Muscle of leg (tissue), 11 donors: ENCODE data around the gene TNNI3K. TPM values are rescaled to one million over a fixed set of nuclear protein-coding genes. Genes with fewer than 3 reads are reported as not detected.

Source experiments
- DNase-seq: peaks from one replicate; pipeline ENCODE4 v3.0.0; 2013
- H3K27ac ChIP-seq: one replicate; pipeline ENCODE4 v1.5.1; 2013; ENCODE audit warnings: mild to moderate bottlenecking, low read length, control low read depth
- H3K27me3 ChIP-seq: one replicate; pipeline ENCODE4 v1.6.1; 2013; ENCODE audit warnings: low read length; ENCODE audit not compliant: control insufficient read depth, insufficient read depth
- H3K36me3 ChIP-seq: one replicate; pipeline ENCODE4 v1.6.1; 2013; ENCODE audit warnings: low read length; ENCODE audit not compliant: control insufficient read depth, insufficient read depth
- H3K4me1 ChIP-seq: one replicate; pipeline ENCODE4 v1.6.1; 2013; ENCODE audit warnings: low read length; ENCODE audit not compliant: control insufficient read depth, insufficient read depth
- H3K4me3 ChIP-seq: one replicate; pipeline ENCODE4 v1.5.1; 2013; ENCODE audit warnings: low read length, control low read depth
- H3K9me3 ChIP-seq: replicated peaks from 2 replicates; pipeline ENCODE4 v1.6.1; 2013; ENCODE audit warnings: low read depth, low read length; ENCODE audit not compliant: control insufficient read depth
- WGBS: methylation state at CpG from one replicate; pipeline ENCODE4 v1.1.5; 2013; ENCODE audit warnings: missing lambda C conversion rate; ENCODE audit not compliant: insufficient coverage; 5-methylcytosine and 5-hydroxymethylcytosine counted together
- polyA plus RNA-seq, 8 donors: library from polyadenylated mRNA; unstranded; fragments of 120-200 nt; gene quantifications; one replicate each; pipeline versions ENCODE4 v1.2.1 to v1.2.3, GENCODE V29; 2013; ENCODE audit warnings: inconsistent platforms in 1 of 8, low replicate concordance in 1 of 8; ENCODE audit not compliant: insufficient read length in 8 of 8, insufficient read depth in 1 of 8
- total RNA-seq: library from RNA; stranded (reverse); fragments of 120-200 nt; gene quantifications from one replicate; pipeline ENCODE4 v1.2.4, GENCODE V29; 2013

The TNNI3K gene
- total and polyA plus RNA-seq, 9 donors = 0.41 to 3.1 (median 1.2) TPM

- H3K27ac ChIP-seq = no peak overlapping the region
- WGBS = 80% methylated on average over 1 of the region's 2 CpGs
- no peak for DNase-seq
- H3K9me3 ChIP-seq = no peaks in the 10 kb centered on the region
- H3K4me1 ChIP-seq = no peaks in the 10 kb centered on the region
- no peaks in the 10 kb centered on the region for H3K36me3 ChIP-seq
- H3K27me3 ChIP-seq = no peaks in the 10 kb centered on the region
- H3K4me3 ChIP-seq = no peak overlapping the region
Observed at GRCh38 chr1:74406759-74407158, 171.6 kb downstream of the TNNI3K start.

- H3K27ac ChIP-seq = no peak overlapping the region
- H3K36me3 ChIP-seq = no peaks in the 10 kb centered on the region
- WGBS = 63% methylated on average over 1 of the region's 3 CpGs
- no peaks in the 10 kb centered on the region for H3K9me3 ChIP-seq
- no peaks in the 10 kb centered on the region for H3K4me1 ChIP-seq
- no peaks in the 10 kb centered on the region for H3K27me3 ChIP-seq
- no peak overlapping the region for H3K4me3 ChIP-seq
- DNase-seq = no peak
Observed at GRCh38 chr1:74407902-74408301, 172.7 kb downstream of the TNNI3K start.

GRCh38 chr1:74412244-74412643, 177.1 kb downstream of the TNNI3K start:
- Histone ChIP-seq H3K9me3 (no peaks in the 10 kb centered on the region), H3K4me1 (no peaks in the 10 kb centered on the region), H3K27ac (no peak overlapping the region), H3K27me3 (no peaks in the 10 kb centered on the region), H3K36me3 (no peaks in the 10 kb centered on the region), H3K4me3 (no peak overlapping the region)
- DNase-seq = no peak
- no CpG with 5 or more reads among the region's 3 CpGs for WGBS

GRCh38 chr1:74415935-74416334, 180.7 kb downstream of the TNNI3K start:
- no peak overlapping the region for H3K27ac ChIP-seq

GRCh38 chr1:74419611-74420010, 184.4 kb downstream of the TNNI3K start:
- no peaks in the 10 kb centered on the region for H3K36me3 ChIP-seq
- no peak overlapping the region for H3K4me3 ChIP-seq
- no peak overlapping the region for H3K27ac ChIP-seq
- no peaks in the 10 kb centered on the region for H3K9me3 ChIP-seq
- no peaks in the 10 kb centered on the region for H3K27me3 ChIP-seq
- no peaks in the 10 kb centered on the region for H3K4me1 ChIP-seq
- DNase-seq = no peak

More at GRCh38 chr1:74415935-74416334, 180.7 kb downstream of the TNNI3K start:
- Histone ChIP-seq H3K27me3 (no peaks in the 10 kb centered on the region), H3K9me3 (no peaks in the 10 kb centered on the region), H3K4me1 (no peaks in the 10 kb centered on the region), H3K36me3 (no peaks in the 10 kb centered on the region), H3K4me3 (no peak overlapping the region)
- 94% methylated on average over 4 of the region's 5 CpGs for WGBS
- no peak for DNase-seq

GRCh38 chr1:74420467-74420866, 185.3 kb downstream of the TNNI3K start:
- Histone ChIP-seq H3K4me3 (no peak overlapping the region), H3K27me3 (no peaks in the 10 kb centered on the region), H3K36me3 (no peaks in the 10 kb centered on the region), H3K27ac (no peak overlapping the region), H3K9me3 (no peaks in the 10 kb centered on the region), H3K4me1 (no peaks in the 10 kb centered on the region)
- DNase-seq = no peak
- no CpG with 5 or more reads among the region's 2 CpGs for WGBS

- Histone ChIP-seq H3K4me1 (no peaks in the 10 kb centered on the region), H3K4me3 (no peak overlapping the region), H3K27me3 (no peaks in the 10 kb centered on the region), H3K36me3 (no peaks in the 10 kb centered on the region), H3K9me3 (no peaks in the 10 kb centered on the region), H3K27ac (no peak overlapping the region)
- DNase-seq = no peak
- 58% methylated on average over 2 of the region's 4 CpGs for WGBS
Observed at GRCh38 chr1:74422421-74423292, 187.5 kb downstream of the TNNI3K start.

- no peak overlapping the region for H3K27ac ChIP-seq
- WGBS = no CpG with 5 or more reads among the region's 2 CpGs
- H3K9me3 ChIP-seq = no peaks in the 10 kb centered on the region
- no peak for DNase-seq
- no peaks in the 10 kb centered on the region for H3K4me1 ChIP-seq
- H3K27me3 ChIP-seq = no peaks in the 10 kb centered on the region
- no peak overlapping the region for H3K4me3 ChIP-seq
- H3K36me3 ChIP-seq = no peaks in the 10 kb centered on the region
Observed at GRCh38 chr1:74423471-74423870, 188.3 kb downstream of the TNNI3K start.

- no peak overlapping the region for H3K4me3 ChIP-seq
- H3K27ac ChIP-seq = no peak overlapping the region
- H3K4me1 ChIP-seq = no peaks in the 10 kb centered on the region
- H3K36me3 ChIP-seq = no peaks in the 10 kb centered on the region
- no peaks in the 10 kb centered on the region for H3K9me3 ChIP-seq
- H3K27me3 ChIP-seq = no peaks in the 10 kb centered on the region
- no peak for DNase-seq
- WGBS = 79% methylated on average over 4 of the region's 6 CpGs
Observed at GRCh38 chr1:74425676-74426075, 190.5 kb downstream of the TNNI3K start.

- no peaks in the 10 kb centered on the region for H3K9me3 ChIP-seq
- no peaks in the 10 kb centered on the region for H3K27me3 ChIP-seq
- no peaks in the 10 kb centered on the region for H3K36me3 ChIP-seq
- no peaks in the 10 kb centered on the region for H3K4me1 ChIP-seq
- no peak for DNase-seq
- H3K4me3 ChIP-seq = no peak overlapping the region
- WGBS = 12% methylated on average over 4 of the region's 7 CpGs
- no peak overlapping the region for H3K27ac ChIP-seq
Observed at GRCh38 chr1:74426208-74426937, 191.2 kb downstream of the TNNI3K start.
